UCSD-AML1 (cell line): ENCODE results near the gene SMAD7.

Experiments
- DNase-seq: peaks from one replicate; lab custom pipeline; 2025; ENCODE audit not compliant: unreplicated experiment; lab: John Stamatoyannopoulos, UW

SMAD7 gene

DNA sequence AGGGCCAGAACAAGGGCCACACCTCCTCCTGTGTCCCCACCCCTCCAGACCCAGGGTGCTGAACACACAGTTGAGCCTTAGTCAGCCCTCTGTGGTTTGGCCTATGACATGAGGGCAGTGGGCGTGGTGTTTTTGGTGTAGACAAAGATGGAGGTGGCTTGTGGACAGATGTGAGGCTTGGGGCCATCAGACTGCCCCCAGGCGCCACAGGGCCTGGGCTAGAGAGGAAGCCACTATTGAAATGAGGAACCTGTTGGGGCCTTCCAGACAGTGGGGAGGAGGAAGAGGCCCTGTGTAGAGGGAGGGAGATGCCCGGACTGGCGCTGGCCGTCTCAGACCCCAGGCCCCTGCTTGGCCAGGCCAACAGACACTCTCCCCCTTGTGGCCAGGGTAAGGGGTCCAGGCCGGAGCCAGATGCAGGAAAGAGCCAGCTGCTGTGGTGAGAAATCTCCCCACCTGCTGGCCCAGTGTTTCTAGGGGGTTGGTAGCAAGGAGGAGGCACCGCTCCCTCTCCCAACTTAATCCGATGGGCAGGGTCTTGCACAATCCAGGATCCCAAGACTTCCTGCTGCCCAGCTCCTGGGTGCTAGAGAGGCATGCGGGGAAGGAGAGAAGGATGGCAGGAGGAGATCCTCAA is 53.8 kb downstream of the SMAD7 start:
- DNase-seq = peak; percentile 89

DNA sequence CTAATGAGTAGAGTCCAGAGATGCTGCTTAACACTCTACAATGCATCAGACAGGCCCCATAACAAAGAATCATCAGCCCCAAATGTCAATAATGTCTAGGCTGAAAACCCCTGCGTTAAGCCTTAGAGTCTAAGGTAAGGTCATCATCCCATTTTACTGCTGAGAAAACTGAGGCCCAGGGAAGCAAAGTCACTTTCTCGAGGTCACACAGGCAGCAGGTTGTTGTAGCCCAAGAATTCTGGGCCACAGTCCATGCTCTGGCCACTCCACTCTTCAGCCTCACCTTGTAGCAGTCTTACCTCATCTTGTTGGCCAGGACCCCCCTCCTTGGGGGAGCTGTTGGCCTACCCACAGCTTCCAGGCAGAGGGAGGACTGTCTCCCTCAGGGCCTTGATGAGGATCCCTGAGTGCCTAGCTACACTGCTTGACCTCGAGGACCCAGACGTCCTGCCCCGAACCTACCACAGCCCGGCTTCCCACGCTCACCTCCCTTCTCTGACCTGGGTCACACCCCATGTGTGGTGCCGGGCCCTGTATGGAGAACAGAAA is 54.4 kb downstream of the SMAD7 start:
- DNase-seq = no peak

DNA sequence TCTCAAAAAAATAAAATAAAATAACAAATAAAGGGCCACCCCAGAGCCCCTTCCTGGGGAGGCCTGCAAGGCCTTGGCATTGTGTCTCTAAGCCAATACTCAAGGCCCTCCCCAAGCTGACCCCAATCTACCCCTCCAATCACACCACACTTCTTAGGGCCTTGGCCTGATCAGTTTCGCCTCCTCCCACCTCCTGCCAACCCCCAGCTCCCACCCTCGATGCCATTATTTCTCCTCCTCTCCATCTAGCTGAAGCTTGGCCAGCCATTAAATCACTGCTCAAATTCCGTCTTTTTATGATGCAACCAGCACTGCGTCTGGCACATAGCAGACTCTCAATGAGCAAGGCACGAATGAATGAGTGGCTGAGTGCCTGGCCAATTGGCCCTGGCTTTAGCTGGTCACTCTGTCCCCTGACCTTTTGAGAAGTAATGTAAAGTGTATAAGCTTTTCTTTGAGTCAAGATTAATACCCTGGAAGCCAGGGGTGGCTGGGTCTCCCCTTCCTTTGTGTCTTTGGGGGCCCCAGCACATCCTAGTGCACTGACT is 55.9 kb downstream of the SMAD7 start:
- no peak for DNase-seq

DNA sequence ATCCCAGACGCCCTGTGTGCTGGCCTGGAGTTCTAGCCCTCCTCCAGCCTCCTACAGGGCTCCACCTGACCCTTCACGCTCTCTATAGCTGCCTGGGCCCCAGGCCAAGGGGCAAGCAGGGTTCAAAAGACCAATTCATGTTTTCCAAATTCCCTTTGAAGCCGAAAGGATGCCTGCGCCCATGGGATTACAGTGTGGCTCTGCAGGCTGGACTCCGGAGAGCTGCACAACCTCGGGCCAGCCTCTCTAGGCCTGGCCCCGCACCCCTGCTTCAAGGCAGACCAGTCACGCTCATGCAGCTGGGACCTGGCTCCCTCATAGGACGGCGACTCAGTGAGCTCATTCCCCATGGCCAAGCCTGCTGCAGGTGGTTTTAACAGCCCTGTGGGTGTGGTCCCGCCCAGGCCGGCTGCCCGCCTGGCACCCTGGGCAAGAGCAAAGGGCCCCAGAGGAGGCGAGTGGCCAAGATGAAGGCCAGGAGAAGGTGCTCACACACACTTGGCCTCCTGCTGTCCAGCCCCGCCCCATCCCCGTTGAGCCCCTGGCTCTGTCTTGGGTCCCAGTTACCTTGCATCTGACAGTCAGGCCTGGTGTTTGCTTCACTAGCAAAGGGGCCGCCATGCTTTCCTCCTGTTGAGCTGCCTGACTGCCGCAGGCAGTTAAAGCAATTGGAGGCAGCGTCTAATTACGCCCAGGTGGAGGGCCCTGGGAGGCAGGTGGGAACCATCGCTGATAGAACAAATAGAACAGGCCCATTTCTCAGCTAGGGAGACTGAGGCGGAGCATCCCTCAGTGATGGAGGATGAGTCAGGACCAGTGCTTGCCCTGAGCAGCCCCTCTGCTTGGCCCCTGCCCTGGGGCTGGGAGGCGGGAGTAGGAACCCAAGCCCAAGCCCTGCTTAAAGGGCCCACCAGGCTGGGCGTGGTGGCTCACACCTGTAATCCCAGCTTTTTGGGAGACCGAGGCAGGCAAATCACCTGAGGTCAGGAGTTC is 56.9 kb downstream of the SMAD7 start:
- no peak for DNase-seq

DNA sequence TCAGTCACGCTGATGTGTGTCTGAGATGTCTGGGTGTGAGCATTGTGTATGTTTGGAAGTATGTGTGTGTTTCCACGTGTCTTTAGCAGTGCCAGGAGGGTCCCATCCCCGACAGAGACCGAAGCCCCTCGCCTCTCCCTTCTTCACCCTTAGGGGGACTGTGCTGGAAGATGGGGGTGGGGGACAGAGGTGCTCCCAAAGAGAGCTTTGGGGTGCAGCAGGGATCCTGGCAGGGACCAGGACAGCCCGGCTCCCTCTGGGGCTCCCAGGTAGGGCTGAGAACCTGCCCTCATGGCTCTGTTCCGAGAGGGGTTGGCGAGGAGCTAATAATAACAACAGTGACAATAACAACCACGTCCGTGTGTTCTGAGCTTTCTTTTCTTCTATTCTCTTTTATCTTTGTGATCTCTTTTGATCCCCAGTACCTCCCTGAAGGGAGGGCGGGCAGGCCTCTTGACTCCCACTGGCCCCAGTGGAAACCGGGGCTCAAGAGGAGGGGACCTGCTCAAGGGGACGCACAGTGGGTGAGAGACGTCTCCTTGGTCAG is 57.6 kb downstream of the SMAD7 start:
- no peak for DNase-seq

DNA sequence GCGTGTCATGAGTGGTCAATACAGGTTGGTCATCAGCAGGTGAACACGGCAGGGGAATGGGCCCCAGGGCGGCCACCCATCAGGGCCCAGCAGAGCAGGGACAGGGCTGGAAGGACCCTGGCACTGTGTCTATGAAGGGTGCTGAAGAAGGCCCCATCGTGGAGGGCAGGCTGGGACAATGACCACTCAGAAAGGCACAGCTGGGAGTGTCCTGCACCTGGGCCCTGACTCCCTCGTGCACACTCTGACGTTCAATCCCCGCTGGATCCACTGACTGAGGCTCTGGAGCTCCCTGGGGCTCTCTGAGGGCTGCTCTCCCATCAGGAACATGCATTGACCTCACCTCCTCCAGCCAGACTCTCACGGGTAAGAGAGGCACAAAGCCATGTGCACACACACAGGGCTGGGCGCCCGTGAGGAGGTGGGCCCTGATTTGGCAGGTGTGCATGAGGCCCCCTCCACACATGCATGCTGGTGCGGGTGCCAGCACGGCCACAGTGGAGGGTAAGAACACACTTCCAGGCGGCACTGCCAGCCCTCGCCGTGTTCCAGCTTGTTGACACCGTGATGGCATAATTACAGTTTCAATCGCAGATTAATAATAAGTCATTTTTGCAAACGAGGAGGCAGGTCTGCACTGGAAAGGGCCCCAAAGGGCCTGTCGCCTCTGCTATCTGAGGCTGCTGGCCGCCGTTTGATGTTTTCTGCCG is 58.5 kb downstream of the SMAD7 start:
- no peak for DNase-seq

DNA sequence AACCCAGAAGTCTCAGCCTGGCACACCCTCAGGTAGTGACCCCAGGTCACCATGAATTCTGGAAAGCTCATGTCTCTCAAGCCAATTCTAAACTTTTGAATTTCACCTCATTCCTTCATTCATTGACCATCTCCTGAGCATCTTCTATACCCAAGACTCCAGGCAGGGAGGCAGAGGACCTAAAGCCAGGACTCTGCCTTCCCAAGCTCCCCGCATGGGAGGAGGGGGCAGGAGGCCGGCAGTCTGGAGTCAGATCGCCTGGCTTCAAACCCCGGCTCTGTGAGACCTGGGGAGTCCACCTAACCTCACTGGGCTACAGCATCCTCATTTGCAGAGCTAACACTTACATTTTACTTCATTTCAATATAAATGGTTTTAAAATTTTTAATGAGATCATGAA is 59.0 kb downstream of the SMAD7 start:
- DNase-seq = no peak

DNA sequence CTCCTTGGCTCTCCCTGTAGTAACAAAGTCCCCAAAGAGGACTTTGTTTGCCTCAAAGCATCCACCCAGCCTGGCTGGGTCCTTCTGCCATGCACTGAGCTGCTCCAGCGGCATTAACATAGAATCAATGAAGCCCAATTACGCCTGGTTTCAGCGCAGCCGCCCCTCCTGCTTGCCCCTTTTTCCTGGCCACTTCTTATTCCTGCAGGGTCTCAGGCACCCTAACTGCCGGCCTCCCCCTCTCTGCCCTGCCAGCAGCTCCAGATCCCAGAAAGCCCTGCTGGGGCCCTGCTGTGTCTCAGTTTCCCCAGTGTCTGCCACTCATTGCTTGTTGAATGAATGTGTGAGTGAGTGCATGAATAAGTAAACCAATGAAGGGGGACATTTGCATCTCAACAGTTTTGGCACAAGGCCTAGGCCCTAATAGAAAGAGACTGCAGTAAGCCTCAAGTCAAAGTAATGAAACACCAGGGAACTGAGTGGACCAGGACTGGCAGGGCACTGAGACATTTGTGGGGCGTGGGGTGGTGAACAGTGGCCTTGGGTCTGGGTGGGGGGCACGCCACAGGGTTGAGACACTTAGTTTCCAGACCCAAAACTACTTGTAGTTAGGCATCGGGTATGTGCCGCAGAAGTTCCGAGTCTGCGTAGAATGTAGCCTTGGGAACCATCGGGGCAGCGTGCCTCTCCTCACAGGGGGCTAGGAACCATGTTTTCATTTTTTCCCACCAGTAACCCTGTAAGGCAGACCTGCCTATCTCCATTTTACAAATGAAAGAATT is 60.6 kb downstream of the SMAD7 start:
- DNase-seq = no peak

DNA sequence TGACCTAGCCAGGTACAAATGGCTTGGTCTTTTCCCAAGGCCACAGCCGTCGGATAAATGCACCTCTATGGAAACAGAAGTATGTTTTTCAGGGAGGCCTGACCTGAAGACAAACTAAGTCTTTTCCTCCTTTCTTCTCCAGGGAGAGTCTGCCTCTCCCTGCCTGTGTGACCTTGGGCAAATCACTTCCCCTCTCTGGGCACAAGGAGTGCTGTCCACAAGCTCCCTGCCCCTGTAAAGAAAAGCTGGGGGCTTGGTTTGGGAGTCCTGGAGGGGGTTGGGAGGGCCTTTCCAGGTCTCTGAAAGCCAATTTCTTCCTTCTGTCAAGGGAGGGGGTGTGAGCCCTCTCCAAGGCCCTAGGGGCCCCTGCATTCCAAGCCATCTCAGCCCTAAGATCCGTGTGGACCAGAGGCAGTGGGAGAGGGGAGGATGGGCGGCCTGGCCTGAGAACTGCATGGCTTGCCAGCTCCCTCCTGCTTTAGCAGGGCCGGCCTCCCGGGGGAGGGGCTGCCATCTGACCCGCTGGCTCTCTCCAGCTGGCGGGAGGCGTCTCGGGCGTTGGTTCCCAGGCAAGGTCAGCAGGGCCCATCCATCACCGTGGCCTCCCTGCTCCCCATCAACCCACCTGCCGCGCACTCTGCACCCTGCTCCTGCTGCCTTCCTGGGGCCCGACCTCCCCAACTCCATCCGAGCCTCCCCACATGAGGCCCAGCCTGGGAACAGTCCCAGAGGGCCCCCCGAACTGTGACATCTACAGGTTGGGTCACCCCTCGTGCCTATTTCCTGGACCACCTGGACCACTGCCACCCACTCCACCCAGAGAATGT is 61.4 kb downstream of the SMAD7 start:
- DNase-seq = no peak

DNA sequence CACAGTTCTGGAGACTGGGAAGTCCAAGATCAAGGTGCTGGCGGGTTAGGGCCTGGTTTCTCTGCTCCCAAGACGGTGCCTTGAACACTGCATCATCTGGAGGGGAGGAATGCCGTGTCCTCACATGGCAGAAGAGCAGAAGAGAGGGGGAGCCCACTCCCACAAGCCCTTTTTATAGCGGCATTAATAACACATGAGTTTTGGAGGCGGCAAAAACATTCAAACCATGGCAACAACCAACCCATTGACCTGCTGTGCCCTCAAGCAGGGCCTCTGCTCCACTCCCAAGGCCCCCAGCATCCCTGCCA is 62.0 kb downstream of the SMAD7 start:
- DNase-seq = no peak

DNA sequence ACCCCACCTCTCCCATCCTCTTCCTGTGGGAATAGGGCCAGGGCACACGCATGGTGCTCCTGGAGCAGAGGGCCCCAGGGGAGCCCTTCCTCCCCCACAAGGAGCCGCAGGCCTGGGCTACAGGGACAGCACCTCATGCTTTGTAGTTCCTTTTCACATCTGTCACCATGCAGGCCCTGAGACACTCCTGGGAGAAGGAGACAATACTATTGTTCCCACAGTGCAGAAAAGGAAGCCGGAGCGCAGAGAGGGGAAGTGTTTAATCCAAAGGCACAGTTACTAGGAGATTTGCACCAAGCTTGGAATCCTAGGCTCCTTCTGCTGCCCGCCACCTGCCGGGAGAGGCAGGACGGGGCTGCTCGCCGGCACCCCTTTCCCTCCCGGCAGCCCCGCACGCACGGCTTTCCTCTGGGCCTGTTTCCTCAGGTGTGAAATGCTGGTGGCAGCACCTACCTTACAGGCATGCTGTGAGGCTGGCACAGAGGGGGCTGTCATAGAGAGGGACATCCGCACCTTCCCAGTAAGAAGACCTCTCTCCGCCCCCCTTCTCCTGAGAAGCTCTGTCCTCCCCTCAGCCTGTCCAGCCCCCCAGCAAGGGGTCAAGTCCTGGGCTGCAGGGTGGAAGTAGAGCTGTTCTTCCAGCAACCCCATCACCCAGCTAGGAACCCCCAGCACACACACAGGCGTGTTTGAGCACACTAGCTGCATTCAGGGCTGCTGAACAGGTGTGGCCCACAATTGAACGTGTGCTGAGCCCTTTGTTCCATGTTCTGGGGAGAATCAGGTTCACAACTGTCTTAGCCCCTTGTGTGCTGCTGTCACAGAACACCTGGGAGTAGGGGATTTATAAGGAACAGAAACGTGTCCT is 62.6 kb downstream of the SMAD7 start:
- no peak for DNase-seq

DNA sequence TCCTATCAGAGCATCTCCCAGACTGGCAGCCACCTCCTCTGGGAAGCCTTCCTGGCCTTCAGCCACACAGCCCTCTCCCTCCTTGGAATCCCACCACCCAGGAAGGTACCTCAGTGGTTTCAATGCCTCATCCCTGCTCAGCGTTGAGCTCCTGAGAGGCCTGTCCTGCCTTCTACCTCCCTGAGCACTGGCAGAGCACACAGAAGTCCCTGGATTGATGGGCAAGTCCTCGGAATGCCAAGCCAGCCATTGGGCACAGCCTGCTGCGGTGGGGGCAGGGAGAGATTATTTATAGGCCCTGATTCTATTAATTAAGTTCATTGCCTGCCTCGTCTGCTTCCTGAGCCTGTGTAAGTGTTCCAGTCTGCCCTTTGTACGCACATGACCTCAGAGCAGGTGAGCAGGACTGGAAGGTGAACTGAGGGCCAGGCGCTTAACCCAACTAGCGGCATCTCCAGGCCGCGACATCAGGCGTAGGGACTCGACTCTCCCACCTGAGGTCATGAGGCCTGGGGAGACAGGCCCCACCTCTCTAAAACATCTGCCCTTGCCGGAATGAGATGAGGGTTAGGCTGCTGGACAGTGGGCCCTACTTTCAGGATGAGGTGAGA is 63.4 kb downstream of the SMAD7 start:
- DNase-seq = no peak

DNA sequence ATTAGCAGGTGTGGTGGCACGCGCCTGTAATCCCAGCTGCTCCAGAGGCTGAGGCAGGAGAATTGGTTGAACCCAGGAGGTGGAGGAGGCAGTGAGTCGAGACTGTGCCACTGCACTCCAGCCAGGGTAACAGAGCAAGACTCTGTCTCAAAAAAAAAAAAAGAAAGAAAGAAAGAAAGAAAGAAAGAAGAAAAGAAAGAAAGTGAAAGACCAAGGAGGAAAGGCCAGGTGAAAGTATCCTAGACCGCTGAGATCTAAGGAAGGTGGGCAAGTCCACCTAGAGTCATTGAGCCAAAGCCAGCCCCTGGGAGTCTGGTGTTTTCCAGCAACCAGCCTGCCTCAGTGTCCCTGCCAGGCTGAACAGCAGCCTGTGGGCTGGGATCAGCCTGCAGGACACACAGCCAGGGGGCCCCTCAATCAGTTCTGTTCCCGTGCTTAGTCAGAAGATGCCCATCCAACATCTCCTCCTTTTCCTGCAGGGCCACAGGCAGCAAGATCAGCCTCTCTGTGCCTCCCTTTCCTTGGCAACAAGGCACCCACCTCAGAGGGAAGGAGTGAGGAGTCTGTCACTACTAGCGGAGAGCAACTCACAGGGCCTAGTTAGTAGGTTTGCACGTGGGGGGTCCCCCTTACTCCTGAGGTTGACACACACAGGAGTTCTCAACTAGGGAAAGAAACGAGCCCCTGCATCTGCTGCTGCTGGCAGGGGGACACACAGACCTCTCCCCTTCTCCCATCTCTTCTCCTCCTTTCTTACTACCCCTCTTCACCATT is 64.1 kb downstream of the SMAD7 start:
- DNase-seq = no peak

DNA sequence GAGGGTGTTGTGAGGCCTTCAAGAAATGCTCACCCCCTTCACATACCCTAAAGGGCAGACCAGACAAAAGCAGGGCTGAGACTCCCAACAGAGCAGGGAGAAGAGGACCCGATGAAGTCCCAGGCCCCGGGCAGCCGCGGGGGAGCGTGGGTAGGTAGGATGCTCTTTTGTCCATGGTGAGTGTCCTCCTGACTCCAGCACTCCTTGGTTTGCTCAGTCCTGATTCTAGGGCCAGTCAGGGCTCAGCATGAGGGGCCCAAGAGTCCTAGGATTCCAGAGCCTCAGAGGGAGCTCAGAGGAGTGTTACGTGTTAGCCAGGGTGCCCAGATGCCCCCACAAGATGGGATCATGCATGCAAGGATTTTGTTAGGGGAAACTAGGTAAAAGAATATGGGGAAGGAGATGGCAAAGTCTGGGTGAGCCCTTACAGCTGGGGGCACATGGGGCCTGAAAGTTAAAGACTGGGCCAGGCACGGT is 64.8 kb downstream of the SMAD7 start:
- no peak for DNase-seq

DNA sequence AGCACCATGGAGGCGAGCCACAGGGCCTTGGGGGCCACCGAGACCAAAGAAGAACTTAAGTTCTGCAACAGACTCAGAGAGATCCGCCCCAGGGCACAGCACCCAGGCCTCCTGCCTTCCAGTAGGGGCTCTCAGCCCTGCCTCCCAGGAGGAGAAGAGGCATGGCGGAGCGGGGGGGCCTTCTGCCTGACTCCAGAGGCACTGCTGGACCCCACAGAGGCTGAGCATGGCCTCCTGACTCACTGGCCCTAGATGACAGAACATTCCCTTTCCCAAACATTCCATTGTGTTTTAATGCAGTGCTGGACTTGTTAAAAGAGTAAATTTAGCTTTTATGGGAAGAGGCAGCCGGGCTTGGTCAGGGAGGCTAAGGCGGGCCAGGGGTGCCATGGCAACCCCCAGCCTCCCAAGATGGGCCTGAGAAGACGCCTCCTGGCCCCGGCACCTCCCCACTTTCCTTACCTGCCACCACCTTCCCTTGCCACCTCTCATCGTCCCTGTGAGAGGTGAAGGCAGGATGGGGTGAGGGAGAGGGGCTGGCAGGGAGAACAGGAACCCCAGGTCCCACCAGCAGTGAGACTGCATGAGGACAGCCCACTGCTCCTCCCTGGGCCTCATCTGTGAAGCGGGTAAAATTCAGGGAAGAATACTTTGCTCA is 65.4 kb downstream of the SMAD7 start:
- no peak for DNase-seq

DNA sequence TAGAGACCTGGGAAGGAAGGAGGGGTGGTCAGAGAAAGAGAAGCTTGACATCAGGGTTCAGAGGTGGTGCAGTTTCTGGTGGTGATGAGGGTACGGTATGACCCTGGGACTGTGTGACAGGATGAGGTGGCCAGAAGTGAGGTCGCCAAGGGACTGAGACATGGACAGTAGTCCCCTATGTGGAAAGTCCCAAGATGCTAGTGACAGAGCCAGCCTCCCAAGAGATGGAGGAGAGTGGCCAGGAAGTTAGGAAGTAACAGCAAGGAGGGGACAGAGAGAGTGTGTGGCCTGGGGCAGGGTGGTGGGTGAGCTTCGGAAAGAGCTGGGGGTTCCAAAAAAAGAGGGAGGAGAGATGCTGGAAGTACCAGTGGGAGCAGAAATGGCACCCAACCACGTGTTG is 66.0 kb downstream of the SMAD7 start:
- no peak for DNase-seq

DNA sequence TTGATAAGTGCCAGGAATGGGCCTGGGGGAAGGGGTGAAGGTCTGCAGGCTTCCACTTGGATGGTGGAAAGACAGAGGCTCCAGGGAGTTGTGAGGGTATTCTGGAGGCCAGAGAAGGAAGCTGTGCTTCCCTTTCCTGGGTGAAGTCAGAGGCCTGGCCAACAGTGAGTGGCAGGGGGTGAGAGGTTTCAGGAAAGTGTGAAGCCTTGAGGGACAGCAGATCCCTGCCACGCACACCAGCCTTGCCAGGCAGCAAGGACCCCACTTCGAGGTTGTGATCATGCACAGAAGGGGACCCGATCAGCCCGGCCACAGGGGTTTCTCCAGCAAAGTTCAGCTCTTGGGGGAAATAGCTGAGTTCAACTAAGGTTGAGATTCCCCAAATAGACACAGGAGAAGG is 66.5 kb downstream of the SMAD7 start:
- no peak for DNase-seq
